Measurements from ENCODE around the gene BUB3. TPM values are rescaled to one million over a fixed set of nuclear protein-coding genes. Genes with fewer than 3 reads are reported as not detected.

The BUB3 gene, protein sequence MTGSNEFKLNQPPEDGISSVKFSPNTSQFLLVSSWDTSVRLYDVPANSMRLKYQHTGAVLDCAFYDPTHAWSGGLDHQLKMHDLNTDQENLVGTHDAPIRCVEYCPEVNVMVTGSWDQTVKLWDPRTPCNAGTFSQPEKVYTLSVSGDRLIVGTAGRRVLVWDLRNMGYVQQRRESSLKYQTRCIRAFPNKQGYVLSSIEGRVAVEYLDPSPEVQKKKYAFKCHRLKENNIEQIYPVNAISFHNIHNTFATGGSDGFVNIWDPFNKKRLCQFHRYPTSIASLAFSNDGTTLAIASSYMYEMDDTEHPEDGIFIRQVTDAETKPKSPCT
- total RNA-seq: 100 to 1,000 TPM in 1 of 4 donors, 10 to 100 TPM in 3; 68.1 to 100 (median 73.4) TPM

DNA sequence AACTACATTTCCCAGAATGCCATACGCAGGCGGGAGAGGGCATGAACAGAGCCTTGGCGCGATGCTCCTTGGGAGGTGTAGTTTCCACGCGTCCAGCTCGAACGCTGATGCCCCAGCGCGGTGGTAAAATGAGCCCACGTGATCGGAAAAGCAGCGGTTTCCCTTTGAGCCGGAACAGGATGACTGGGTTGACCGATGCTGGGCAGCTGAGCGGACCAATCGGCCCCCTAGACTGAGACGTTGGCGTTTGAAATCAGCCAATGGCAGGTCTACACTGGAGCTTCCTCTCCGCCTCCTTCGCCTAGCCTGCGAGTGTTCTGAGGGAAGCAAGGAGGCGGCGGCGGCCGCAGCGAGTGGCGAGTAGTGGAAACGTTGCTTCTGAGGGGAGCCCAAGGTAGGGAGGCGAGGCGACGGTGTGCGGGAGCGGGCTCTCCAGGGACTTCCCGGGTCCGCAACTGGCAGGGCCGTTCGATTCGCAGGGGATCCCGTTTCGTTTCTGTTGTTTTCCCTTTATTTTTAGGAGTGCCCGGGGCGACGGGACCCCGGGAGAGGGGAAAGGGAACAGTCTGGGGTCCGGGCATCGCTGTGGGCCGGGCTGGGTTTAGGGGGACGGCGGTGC is at the start of gene BUB3:
Gene BUB3 (plus strand): TSS at position 311 of the 619 bp plus-strand sequence. CDS start 516 bp downstream, outside the sequence.
- peaks cover 0 to 44% of the 10 kb centered on the region in 2 donors for H3K27me3 ChIP-seq
- H3K9me3 ChIP-seq: no peaks in the 10 kb centered on the region
- peak within 1 kb of the TSS; percentile 89 to 99 (median 93) for H3K4me3 ChIP-seq
- peak within 1 kb of the TSS; percentile 75 to 93 (median 91) for H3K27ac ChIP-seq
- TF ChIP-seq EP300 (IDR thresholded peaks at IDR 0.05) (peak; percentile 55 to 92), POLR2A (IDR thresholded peaks at IDR 0.05) (peak; percentile 26 to 82)
- TF ChIP-seq, protein P1, sequence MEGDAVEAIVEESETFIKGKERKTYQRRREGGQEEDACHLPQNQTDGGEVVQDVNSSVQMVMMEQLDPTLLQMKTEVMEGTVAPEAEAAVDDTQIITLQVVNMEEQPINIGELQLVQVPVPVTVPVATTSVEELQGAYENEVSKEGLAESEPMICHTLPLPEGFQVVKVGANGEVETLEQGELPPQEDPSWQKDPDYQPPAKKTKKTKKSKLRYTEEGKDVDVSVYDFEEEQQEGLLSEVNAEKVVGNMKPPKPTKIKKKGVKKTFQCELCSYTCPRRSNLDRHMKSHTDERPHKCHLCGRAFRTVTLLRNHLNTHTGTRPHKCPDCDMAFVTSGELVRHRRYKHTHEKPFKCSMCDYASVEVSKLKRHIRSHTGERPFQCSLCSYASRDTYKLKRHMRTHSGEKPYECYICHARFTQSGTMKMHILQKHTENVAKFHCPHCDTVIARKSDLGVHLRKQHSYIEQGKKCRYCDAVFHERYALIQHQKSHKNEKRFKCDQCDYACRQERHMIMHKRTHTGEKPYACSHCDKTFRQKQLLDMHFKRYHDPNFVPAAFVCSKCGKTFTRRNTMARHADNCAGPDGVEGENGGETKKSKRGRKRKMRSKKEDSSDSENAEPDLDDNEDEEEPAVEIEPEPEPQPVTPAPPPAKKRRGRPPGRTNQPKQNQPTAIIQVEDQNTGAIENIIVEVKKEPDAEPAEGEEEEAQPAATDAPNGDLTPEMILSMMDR (IDR thresholded peaks at IDR 0.05): peak in 1 of 5 experiments; percentile 42
- DNase-seq (ENCODE audit: low spot score in 2 of 2): peak; percentile 93 to 96
- peaks cover 0 to 58% (median 35%) of the 10 kb centered on the region in 4 donors for H3K4me1 ChIP-seq
- peaks cover 0 to 34% (median 5%) of the 10 kb centered on the region in 3 donors for H3K36me3 ChIP-seq
- WGBS, 2 donors: 0 to 1% methylated on average over 35 to 40 of the region's 50 CpGs

DNA sequence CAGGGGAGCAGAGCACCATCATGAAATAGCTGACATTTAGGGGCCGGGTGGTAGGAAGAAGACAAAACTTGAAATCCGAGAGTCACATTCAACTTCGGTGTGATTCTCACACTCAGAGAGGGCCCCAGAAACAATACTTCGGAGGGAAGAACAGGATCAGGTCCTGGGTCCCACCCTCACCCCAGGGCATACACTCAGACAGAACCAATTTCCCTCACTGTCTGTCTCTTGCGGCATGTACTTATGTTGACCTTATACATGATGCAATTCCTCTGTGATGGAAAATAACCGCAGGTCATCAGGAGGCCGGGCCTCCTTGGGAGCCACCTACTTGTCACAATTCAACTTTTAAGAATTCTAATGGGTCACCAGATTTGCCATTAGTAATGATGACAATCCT is 44.7 kb upstream of the BUB3 start:
- WGBS, 2 donors: 70 to 73% methylated on average over 7 of the region's 7 CpGs
- H3K27me3 ChIP-seq: no peaks in the 10 kb centered on the region
- no peaks in the 10 kb centered on the region for H3K36me3 ChIP-seq
- TF ChIP-seq EP300 (IDR thresholded peaks at IDR 0.05) (no peak), POLR2A (IDR thresholded peaks at IDR 0.05) (no peak)
- TF ChIP-seq, protein P1 (IDR thresholded peaks at IDR 0.05): no peak
- no peak for DNase-seq (ENCODE audit: low spot score in 2 of 2)
- no peak overlapping the region for H3K27ac ChIP-seq
- no peak overlapping the region for H3K4me3 ChIP-seq
- H3K4me1 ChIP-seq: no peaks in the 10 kb centered on the region
- H3K9me3 ChIP-seq: no peaks in the 10 kb centered on the region

DNA sequence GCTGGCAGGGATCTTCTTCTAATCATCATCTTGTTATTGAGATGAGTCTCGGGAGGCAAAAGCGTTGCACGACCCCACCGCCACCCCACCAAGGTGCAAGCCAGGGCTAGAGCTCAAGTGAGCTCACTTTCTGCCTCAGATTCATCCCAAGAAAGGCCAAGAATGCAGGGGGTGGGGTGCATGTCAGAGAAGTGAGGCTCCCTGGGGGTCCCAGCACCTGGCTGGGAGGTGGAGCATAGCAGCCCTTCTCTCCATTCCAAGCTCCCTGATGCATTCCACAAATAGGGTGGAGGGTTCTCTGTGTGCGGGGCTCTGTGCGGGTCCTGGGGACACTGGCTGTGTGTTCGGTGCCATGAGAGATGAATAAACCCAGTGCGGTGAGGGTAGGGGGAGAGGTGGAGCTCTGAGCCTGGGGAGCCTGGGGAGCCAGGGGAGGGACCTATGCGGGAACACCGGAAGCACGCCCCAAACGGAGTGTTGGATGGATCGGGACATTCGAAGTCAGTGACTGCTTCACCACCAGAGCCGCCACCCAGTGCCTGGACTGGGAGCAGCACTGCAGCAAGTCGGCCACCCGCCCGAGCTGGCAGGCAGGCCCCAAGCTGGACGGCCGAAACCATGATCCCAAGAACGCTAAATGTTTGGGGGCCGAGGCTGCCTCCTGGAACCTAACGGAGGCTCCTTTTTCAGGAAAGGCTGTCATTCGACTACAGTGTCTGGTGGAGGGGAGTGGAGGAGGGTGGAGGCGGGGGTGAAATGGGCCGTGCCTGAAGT is 36.4 kb upstream of the BUB3 start:
- Histone ChIP-seq H3K4me3 (no peak overlapping the region), H3K9me3 (no peaks in the 10 kb centered on the region), H3K4me1 (peaks cover 0 to 6% (median 0%) of the 10 kb centered on the region in 4 donors), H3K27ac (no peak overlapping the region), H3K36me3 (no peaks in the 10 kb centered on the region), H3K27me3 (peaks cover 0 to 41% of the 10 kb centered on the region in 2 donors)
- DNase-seq (ENCODE audit: low spot score in 2 of 2): no peak
- no peak for TF ChIP-seq POLR2A (IDR thresholded peaks at IDR 0.05)
- no peak for TF ChIP-seq EP300 (IDR thresholded peaks at IDR 0.05)
- TF ChIP-seq, protein P1 (IDR thresholded peaks at IDR 0.05): no peak
- WGBS, 2 donors: 12% methylated on average over 23 to 26 of the region's 26 CpGs

DNA sequence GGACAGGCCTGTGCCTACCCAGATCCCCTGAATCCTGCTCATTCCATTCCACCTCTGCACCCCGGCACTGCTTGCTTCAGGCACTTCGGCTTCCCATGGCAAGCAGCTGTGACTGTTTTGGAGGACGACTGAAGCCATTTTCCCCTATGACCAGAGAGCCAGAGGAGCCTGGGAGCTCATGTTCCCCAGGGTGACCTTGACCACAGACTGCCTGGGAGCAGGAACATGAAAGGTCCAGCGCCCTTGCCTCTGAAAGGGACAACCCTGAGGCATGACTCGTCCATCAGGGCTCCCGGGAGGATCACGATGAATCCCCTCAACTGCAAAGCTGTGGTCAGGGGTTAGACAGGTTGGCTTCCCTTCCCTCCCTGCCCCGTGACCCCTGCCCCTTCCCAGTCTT is 35.1 kb upstream of the BUB3 start:
- WGBS, 2 donors: 69 to 73% methylated on average over 7 to 8 of the region's 8 CpGs
- TF ChIP-seq, protein P1 (IDR thresholded peaks at IDR 0.05): no peak
- TF ChIP-seq POLR2A (IDR thresholded peaks at IDR 0.05): no peak
- no peak for TF ChIP-seq EP300 (IDR thresholded peaks at IDR 0.05)
- H3K4me3 ChIP-seq: no peak overlapping the region
- H3K36me3 ChIP-seq: no peaks in the 10 kb centered on the region
- peaks cover 0 to 42% of the 10 kb centered on the region in 2 donors for H3K27me3 ChIP-seq
- H3K27ac ChIP-seq: no peak overlapping the region
- H3K9me3 ChIP-seq: no peaks in the 10 kb centered on the region
- H3K4me1 ChIP-seq: peaks cover 0 to 6% (median 0%) of the 10 kb centered on the region in 4 donors
- no peak for DNase-seq (ENCODE audit: low spot score in 2 of 2)

Data from tibial nerve (tissue), 4 donors.